BLaER1 (cell line): Measurements from ENCODE around the gene RANBP17.

Experiments used
- H3K27ac ChIP-seq: shearing (Covaris generic); formaldehyde crosslinking; 2 replicates; pipeline ENCODE4 v1.8.1; 2022
- H3K27me3 ChIP-seq: shearing (Covaris generic); formaldehyde crosslinking; 2 replicates; pipeline ENCODE4 v1.8.1; 2022
- H3K36me3 ChIP-seq: shearing (Covaris generic); formaldehyde crosslinking; 2 replicates; pipeline ENCODE4 v1.8.1; 2022
- H3K4me1 ChIP-seq: shearing (Covaris generic); formaldehyde crosslinking; 2 replicates; pipeline ENCODE4 v1.8.1; 2022
- H3K4me2 ChIP-seq: shearing (Covaris generic); formaldehyde crosslinking; 2 replicates; pipeline ENCODE4 v1.8.1; 2022
- H3K4me3 ChIP-seq: shearing (Covaris generic); formaldehyde crosslinking; 2 replicates; pipeline ENCODE4 v1.8.1; 2022
- H3K9ac ChIP-seq: shearing (Covaris generic); formaldehyde crosslinking; 2 replicates; pipeline ENCODE4 v1.8.1; 2022
- H3K9me3 ChIP-seq: shearing (Covaris generic); formaldehyde crosslinking; 2 replicates; pipeline ENCODE4 v1.8.1; 2022
- H4K20me1 ChIP-seq: shearing (Covaris generic); formaldehyde crosslinking; 2 replicates; pipeline ENCODE4 v1.8.1; 2022
- Cebpa-rat ChIP-seq: shearing (Covaris generic); IDR thresholded peaks from 2 replicates; pipeline ENCODE4 v1.8.1; 2022

RANBP17 gene

DNA sequence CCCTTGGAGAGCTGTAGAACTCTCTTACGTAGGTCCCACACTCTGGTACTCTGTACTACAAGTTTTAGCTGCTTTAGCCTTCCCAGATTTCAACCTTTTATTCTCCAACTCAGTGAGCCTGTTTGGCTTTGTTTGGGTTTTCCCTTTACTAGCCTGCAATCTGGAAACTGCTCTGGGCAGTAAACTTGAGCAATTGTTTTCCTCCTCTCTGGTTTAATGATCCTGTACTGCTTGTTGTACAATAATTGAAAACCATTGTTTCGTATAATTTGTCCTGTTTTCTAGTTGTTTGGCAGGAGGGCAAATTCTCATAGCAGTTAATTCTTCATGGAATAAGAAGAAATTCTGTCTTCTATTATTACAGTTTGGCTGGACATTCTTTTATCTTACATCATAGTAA lies 384.4 kb downstream of the RANBP17 start:
- Histone ChIP-seq H3K9ac (no peak overlapping the region), H3K27me3 (no peaks in the 10 kb centered on the region; the same call in 1 of the 2 replicates)
- no peak for TF ChIP-seq Cebpa-rat

DNA sequence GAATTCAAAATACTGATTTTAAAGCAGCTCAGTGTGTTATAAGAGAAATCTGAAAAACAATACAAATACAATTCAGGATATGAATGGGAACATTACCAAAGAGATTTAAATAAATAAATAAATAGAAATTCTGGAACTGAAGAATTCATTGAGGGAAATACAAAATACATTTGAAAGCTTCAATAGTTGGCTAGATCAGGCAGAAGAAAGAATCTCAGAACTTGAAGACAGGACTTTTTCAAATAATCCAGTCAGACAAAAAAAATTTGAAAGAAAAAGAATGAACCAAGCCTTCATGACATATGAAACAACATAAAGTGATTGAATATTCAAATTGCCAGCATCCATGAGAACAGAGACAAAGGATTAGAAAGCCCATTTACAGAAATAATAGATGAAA lies 387.6 kb downstream of the RANBP17 start:
- no peak overlapping the region for H3K4me2 ChIP-seq
- peaks cover 36% of the 10 kb centered on the region for H3K9me3 ChIP-seq
- H3K27me3 ChIP-seq: no peaks in the 10 kb centered on the region; the same call in 1 of the 2 replicates
- H3K4me1 ChIP-seq: no peaks in the 10 kb centered on the region
- H4K20me1 ChIP-seq: no peaks in the 10 kb centered on the region
- no peak overlapping the region for H3K4me3 ChIP-seq
- no peak for TF ChIP-seq Cebpa-rat
- H3K36me3 ChIP-seq: no peaks in the 10 kb centered on the region
- H3K27ac ChIP-seq: no peak overlapping the region
- H3K9ac ChIP-seq: no peak overlapping the region

More for the DNA sequence above, 384.4 kb downstream of the RANBP17 start:
- no peaks in the 10 kb centered on the region for H3K36me3 ChIP-seq
- H3K27ac ChIP-seq: no peak overlapping the region
- no peak overlapping the region for H3K4me2 ChIP-seq
- H4K20me1 ChIP-seq: no peaks in the 10 kb centered on the region
- H3K4me1 ChIP-seq: no peaks in the 10 kb centered on the region
- H3K9me3 ChIP-seq: peaks cover 32% of the 10 kb centered on the region
- no peak overlapping the region for H3K4me3 ChIP-seq

DNA sequence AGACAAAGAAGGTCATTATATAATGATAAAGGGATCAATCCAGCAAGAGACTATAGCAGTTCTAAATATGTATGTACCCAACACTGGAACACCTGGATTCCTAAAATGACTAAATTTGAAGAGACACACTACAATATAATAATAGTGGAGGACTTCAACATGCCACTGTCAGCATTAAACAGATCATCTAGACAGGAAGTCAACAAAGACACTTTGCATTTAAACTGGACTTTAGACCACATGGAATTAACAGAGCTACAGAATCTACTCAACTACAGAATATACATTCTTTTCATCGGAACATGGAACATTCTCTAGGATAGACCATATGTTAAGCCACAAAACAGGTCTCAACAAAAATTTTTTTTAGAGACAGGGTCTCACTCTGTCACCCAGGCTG lies 388.9 kb downstream of the RANBP17 start:
- H3K36me3 ChIP-seq: no peaks in the 10 kb centered on the region
- H3K27me3 ChIP-seq: no peaks in the 10 kb centered on the region; the same call in 1 of the 2 replicates
- no peaks in the 10 kb centered on the region for H3K4me1 ChIP-seq
- no peaks in the 10 kb centered on the region for H4K20me1 ChIP-seq
- H3K4me3 ChIP-seq: no peak overlapping the region
- H3K27ac ChIP-seq: no peak overlapping the region
- no peak overlapping the region for H3K9ac ChIP-seq
- H3K4me2 ChIP-seq: no peak overlapping the region
- peaks cover 29% of the 10 kb centered on the region for H3K9me3 ChIP-seq
- no peak for TF ChIP-seq Cebpa-rat

DNA sequence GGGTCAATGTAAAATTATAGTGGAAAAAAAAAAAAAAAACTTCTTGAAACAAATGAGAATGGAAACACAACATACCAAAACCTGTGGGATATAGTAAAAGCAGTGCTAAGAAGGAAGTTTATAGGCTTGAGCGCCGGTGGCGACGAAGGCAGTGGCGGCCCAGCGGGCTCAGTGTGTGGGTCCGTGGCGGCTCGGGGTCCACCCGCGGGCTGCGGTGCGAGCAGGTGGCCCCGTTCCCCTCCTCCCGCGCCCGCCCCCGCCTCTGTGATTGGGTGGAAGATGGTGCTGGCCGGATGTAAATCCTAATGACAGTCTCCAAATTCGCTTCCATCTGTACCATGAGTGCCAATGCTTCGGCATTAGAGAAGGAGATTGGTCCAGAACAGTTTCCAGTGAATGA lies 389.7 kb downstream of the RANBP17 start:
- Histone ChIP-seq H3K4me1 (no peaks in the 10 kb centered on the region), H4K20me1 (no peaks in the 10 kb centered on the region), H3K4me3 (no peak overlapping the region), H3K9ac (no peak overlapping the region), H3K36me3 (no peaks in the 10 kb centered on the region), H3K9me3 (peaks cover 29% of the 10 kb centered on the region), H3K4me2 (no peak overlapping the region), H3K27ac (no peak overlapping the region), H3K27me3 (no peaks in the 10 kb centered on the region; the same call in 1 of the 2 replicates)
- no peak for TF ChIP-seq Cebpa-rat

DNA sequence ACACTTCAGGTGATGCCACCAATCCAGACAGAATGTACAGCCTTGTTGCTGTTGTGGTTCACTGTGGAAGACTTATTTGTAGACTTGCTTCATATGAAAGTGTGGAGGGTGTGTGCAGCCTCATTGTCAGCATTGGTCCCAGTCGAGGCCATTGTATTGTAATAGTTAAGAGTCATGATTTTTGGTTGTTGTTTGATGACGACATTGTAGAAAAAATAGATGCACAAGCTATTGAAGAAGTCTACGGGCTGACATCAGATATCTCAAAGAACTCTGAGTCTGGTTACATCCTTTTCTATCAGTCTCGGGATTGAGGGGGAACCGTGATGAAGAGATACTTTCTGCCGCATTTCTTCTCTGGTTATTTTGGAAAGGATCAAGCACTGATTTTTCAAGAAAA lies 390.9 kb downstream of the RANBP17 start:
- Histone ChIP-seq H3K4me2 (no peak overlapping the region), H3K27me3 (no peaks in the 10 kb centered on the region; the same call in 1 of the 2 replicates), H3K4me3 (no peak overlapping the region), H3K9me3 (peaks cover 29% of the 10 kb centered on the region), H3K4me1 (no peaks in the 10 kb centered on the region), H3K36me3 (no peaks in the 10 kb centered on the region), H3K27ac (no peak overlapping the region), H3K9ac (no peak overlapping the region), H4K20me1 (no peaks in the 10 kb centered on the region)
- no peak for TF ChIP-seq Cebpa-rat

DNA sequence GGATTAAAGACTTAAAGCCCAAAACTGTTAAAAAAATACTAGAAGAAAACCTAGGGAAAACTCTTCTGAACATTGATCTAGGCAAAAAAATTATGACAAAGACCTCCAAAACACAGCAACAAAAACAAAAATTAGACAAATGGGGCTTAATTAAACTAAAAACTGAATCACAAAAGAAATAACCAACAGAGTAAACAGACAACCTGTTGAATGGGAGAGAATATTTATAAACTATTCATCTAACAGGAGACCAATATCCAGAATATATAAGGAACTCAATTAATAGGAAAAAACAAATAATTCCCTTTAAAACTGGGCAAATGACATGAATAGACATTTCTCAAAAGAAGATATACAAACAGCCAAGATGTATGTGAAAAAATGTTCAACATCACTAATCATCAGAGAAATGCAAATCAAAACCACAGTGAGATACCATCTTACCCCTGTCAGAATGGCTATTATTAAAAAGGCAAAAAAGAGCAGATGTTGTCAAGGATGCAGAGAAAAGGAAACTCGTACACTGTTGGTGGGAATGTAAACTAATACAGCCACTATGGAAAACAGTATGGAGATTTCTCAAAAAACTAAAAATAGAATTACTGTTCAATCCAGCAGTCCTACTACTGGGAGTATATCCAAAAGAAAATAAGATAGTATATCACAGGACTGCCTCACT lies 397.1 kb downstream of the RANBP17 start:
- no peak for TF ChIP-seq Cebpa-rat
- no peak overlapping the region for H3K4me3 ChIP-seq
- H3K36me3 ChIP-seq: no peaks in the 10 kb centered on the region
- H3K4me2 ChIP-seq: no peak overlapping the region
- H3K9ac ChIP-seq: no peak overlapping the region
- H3K27ac ChIP-seq: no peak overlapping the region
- no peaks in the 10 kb centered on the region for H4K20me1 ChIP-seq
- H3K4me1 ChIP-seq: no peaks in the 10 kb centered on the region
- H3K9me3 ChIP-seq: no peaks in the 10 kb centered on the region
- no peaks in the 10 kb centered on the region for H3K27me3 ChIP-seq

DNA sequence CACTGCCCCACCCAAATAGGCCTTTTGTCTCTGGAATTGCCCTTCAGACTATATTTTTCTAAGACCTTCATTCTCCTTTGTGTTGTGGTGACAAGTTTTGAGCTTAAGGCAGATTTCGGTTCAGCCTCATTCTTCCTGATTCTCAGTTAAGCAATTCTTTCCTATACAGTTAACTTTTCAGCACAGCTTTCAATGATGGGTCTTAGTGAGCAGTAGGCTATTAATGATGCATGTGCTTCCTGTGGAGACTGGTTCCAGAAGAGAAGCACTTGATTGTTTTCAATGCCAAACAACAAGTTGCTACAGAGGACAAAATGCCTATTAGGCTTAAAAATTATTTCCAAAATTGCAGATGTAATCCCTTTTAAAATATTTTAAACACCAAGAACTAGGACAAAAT lies 399.5 kb downstream of the RANBP17 start:
- H3K9me3 ChIP-seq: no peaks in the 10 kb centered on the region
- H3K27me3 ChIP-seq: no peaks in the 10 kb centered on the region
- H3K27ac ChIP-seq: no peak overlapping the region
- no peak overlapping the region for H3K4me3 ChIP-seq
- no peak overlapping the region for H3K9ac ChIP-seq
- H4K20me1 ChIP-seq: no peaks in the 10 kb centered on the region
- no peak for TF ChIP-seq Cebpa-rat
- H3K36me3 ChIP-seq: no peaks in the 10 kb centered on the region
- H3K4me2 ChIP-seq: no peak overlapping the region
- H3K4me1 ChIP-seq: 0 out of 2 replicates have a peak, but pooled peaks cover 5% of the 10 kb centered on the region

DNA sequence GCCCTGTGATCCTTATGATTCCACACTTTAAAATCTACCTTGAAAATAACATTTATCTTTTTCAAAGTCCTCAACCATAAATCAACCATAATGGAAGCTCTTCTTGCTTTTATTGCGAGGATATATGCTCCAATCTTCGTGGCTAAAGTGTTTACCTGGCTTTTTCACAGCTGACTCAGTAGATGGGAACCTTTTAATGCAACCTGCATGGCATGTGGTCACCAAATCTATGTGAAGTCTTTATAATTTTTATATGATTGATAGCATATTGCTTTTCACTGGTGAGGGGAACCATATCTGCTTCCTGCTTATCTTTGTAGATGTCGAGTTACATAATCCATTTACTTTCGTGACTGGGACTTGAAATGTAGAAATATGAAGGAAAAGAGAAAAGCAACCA lies 400.1 kb downstream of the RANBP17 start:
- Histone ChIP-seq H3K9me3 (no peaks in the 10 kb centered on the region), H4K20me1 (no peaks in the 10 kb centered on the region), H3K27me3 (no peaks in the 10 kb centered on the region), H3K4me2 (no peak overlapping the region), H3K36me3 (no peaks in the 10 kb centered on the region), H3K4me1 (0 out of 2 replicates have a peak, but pooled peaks cover 5% of the 10 kb centered on the region), H3K27ac (no peak overlapping the region), H3K9ac (no peak overlapping the region), H3K4me3 (no peak overlapping the region)
- TF ChIP-seq Cebpa-rat: no peak

DNA sequence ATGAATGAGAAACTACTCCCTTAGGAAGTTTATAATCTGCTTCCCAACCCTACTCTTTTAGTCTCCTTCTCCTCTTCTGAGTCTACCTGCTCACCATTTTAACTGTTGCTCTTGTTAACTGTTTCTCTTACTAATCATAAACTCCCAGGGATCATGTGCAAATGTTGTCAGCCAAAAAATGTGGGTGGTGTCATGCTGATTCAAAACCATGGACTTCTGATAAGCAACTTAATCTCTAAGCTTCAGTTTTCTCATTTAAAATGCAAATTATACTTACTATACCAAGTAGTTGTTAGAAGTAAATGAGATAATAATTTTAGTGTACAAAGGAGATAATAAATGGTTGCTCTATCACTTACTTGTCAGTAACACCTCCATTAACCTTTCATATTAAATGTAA lies 401.4 kb downstream of the RANBP17 start:
- H3K4me2 ChIP-seq: no peak overlapping the region
- no peaks in the 10 kb centered on the region for H3K9me3 ChIP-seq
- TF ChIP-seq Cebpa-rat: no peak
- H4K20me1 ChIP-seq: no peaks in the 10 kb centered on the region
- H3K36me3 ChIP-seq: no peaks in the 10 kb centered on the region
- H3K9ac ChIP-seq: no peak overlapping the region
- H3K27ac ChIP-seq: no peak overlapping the region
- no peak overlapping the region for H3K4me3 ChIP-seq
- H3K4me1 ChIP-seq: 0 out of 2 replicates have a peak, but pooled peaks cover 5% of the 10 kb centered on the region
- H3K27me3 ChIP-seq: no peaks in the 10 kb centered on the region

DNA sequence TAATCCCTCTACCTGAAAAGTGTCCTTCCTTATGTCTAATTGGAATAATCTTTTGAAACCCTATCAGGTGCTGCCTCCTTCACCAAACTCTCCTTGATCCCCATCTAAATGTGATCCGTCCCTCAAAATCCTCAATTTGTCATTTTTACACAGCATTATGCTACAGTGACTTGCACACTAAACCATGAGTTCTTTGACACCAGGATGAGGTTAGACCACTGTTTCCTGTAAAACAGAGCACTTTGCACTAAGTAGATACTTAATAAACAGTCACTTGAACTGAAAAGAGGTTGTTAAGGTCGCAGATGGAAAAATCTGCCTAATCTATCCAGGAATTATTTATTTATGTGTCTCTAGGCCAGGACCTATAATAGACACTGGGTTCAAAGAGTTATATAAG lies 403.0 kb downstream of the RANBP17 start:
- no peak overlapping the region for H3K27ac ChIP-seq
- H3K4me2 ChIP-seq: no peak overlapping the region; the same call in 1 of the 2 replicates
- no peak for TF ChIP-seq Cebpa-rat
- H3K36me3 ChIP-seq: no peaks in the 10 kb centered on the region
- H3K27me3 ChIP-seq: no peaks in the 10 kb centered on the region
- no peaks in the 10 kb centered on the region for H3K9me3 ChIP-seq
- H3K9ac ChIP-seq: no peak overlapping the region
- H4K20me1 ChIP-seq: no peaks in the 10 kb centered on the region
- no peak overlapping the region for H3K4me3 ChIP-seq
- 0 out of 2 replicates have a peak, but pooled peaks cover 5% of the 10 kb centered on the region for H3K4me1 ChIP-seq
